Renal pelvis (tissue), 4 donors: ENCODE results near the gene LAPTM4A. TPM values are rescaled to one million over a fixed set of nuclear protein-coding genes. Genes with fewer than 3 reads are reported as not detected.
"Not testable (repeated sequence)": the region's sequence is repeated elsewhere in the genome, so short reads cannot be mapped to it uniquely, and the experiment has no call there.

Source experiments
- DNase-seq: peaks from one replicate; pipeline ENCODE4 v3.0.0-alpha.2; 2013
- polyA plus RNA-seq, 3 donors: library from polyadenylated mRNA; unstranded; fragments of 120-200 nt; gene quantifications; one replicate each; pipeline ENCODE4 v1.2.1, GENCODE V29; 2013; ENCODE audit not compliant: insufficient read length in 3 of 3

LAPTM4A gene
- polyA plus RNA-seq, 3 donors: 399 to 441 (median 432) TPM

DNA sequence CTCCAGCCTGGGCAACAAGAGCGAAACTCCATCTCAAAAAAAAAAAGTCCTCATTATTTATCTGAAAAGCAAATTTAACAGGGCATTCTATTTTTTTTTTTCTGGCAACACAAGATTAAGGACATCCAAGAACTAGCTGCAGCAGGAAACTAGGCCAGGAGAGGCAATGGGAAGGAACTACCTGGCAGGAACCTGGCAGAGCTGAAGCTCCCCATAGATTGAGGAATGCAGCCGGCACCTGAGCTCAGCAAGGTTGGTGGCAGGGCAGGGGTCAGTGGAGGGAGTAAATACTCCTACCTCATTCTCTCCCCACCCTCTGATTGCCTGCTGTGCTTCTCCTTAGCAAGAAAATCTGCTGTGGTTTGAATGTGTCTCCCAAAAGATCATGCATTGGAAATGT lies 30.4 kb upstream of the LAPTM4A start:
- no peak for DNase-seq

DNA sequence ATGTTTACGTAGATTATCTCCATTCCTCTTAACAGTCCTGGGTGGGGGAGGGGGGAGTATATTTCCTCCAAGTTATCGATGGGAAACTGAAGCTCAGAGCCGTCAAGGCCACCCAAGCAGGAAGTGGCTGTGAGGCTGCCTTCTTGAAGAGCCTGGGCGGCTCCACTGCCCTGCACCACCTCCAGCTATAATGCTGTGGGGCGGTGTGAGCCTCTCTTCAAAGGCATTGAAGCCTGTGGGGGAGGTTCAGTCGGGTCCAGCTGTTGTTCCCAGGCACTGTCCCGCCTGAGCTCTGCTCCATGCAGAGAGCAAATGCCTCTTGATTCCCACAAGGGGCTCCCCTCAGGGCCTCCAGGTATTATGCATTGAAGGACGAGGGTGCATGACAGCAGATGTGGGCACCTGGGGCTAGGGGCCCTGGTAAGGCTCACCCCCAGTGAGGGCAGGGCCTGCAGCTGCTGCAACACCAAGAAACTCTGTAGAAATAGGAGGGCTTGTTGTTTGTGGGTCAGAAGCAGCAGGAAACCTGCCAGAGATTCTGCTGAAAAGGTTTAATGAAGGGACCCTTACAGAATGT lies 29.5 kb upstream of the LAPTM4A start:
- DNase-seq: peak; percentile 44

- no peak for DNase-seq
Measured at GRCh38 chr2:20080428-20080827, 29.0 kb upstream of the LAPTM4A start.

DNA sequence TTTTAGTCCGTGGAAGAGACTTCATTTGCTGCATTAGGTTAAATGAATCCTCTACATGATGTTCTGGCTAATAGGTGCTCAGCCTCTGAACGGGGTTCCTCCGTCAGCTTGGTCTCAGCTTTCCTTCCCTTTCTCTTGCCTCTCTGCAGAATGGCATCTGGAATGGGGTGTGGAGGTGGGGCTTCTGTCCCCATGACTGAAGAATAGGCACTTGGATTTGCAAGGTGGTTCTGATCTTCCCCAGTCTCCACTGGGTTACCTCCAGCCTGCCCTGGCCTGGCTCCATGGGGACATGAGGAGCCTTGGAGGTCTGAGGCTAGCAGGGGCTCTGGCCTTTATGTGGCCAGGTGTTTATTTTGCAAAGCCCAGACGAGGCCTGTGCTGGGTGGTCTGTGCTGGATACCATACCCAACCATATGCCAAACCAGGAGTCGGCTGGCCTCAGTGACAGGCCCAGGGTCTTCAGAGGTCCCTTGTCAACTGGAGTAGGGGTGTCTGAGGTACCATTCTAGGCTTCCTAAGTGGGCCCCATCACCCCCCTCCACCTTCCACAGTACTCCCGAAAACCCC lies 28.2 kb upstream of the LAPTM4A start:
- no peak for DNase-seq

- DNase-seq: no peak
Measured at GRCh38 chr2:20077411-20077940, 26.0 kb upstream of the LAPTM4A start.

DNA sequence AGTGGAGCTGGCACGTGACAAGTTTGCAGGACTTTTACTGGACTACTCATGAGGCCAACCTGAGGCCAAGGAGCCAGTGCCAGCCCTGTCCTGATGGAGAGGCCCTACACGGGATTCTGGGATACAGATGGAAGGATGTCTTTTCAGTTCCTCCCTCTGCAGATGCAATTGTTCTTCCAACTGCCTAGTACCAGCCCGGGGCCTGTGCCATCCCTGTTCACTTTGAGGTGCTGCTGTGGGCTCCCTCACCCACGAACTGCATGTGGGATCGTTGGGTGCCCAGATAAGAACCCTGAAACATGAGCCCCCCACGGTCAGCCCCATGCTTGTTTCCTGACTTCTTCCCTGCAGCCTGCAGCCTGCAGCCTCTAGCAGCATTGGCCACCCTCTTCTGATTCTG lies 25.3 kb upstream of the LAPTM4A start:
- no peak for DNase-seq

GRCh38 chr2:20074901-20075300 lies 23.5 kb upstream of the LAPTM4A start:
- no peak for DNase-seq

DNA sequence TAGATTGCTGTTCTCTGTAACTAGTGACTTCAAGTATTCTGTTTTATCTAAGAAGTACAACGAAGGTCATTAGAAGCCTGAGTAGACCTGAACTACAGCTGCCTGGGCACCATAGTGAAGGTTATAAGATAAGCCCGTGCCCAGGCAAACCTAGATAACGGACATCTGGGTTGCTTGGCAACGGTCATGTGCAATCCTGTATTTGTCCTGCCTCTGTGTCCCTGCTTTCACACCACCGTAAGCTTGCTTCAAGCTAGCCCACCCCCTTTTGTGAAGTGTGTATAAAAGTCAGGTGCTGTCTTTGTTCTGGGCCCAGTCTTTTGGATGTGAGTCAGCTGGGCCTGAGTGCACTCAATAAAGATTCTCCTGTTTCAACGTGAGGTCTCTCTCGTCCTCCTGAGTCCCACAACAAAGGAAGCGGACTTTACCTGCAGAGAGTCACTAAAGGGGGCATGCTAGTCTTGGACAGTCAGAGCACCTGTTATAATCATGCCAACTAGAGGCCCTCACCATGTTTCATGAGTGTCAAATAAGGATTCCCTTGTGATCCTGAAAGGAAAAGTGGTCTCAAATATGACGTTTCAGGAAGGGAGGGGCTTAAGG lies 22.7 kb upstream of the LAPTM4A start:
- DNase-seq: not testable (repeated sequence)

GRCh38 chr2:20073460-20073859 lies 22.0 kb upstream of the LAPTM4A start:
- no peak for DNase-seq

GRCh38 chr2:20072436-20073158 lies 21.2 kb upstream of the LAPTM4A start:
- no peak for DNase-seq

DNA sequence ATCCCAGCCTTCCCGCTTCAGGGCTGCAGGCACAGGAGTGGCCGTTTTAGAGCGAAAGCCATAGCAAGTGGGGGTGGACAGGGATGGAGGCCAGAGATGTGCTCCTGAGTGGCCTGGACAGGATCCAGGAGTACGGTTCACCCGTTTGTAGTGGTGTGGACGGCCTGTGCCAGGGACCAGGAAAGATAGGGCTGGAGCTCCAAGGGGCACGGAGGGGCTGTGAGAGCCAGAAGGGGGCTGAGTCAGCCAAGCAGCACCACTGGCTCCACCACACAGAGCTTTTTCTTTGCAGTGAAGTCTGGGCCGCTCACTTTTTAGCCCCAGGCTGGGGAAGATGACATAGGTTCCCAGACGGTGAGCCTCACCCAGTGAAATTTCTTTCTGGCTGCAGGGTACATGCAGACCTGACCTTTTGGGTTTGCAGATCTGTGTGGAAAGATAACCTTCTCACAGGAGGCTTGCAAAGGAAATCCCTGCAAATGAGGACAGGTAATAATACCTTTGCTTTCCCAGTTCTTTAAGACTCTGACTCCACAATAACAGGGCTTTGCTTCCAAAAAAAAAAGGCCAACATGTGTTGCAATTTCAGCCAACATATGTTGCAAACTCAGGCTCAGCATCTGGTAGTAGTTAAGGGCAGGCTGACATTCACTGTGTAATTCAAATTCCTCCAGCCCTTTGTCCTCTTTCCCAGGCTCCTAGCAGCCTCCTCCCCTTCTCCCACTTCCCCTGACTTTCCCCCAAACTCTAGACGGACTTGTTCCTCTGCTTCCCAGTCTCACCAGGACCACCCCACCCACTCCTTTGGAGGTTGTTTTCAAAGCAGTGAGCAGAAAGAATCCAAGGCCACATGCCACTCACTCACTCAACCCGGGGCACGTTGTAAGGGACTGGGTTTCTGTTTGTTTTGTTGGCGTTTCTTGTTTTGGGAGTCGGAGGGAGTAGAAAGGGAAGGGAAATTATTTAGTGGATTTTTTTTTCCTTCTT lies 20.3 kb upstream of the LAPTM4A start:
- peak; percentile 75 for DNase-seq

- no peak for DNase-seq
Measured at GRCh38 chr2:20069756-20070155, 18.3 kb upstream of the LAPTM4A start.

DNA sequence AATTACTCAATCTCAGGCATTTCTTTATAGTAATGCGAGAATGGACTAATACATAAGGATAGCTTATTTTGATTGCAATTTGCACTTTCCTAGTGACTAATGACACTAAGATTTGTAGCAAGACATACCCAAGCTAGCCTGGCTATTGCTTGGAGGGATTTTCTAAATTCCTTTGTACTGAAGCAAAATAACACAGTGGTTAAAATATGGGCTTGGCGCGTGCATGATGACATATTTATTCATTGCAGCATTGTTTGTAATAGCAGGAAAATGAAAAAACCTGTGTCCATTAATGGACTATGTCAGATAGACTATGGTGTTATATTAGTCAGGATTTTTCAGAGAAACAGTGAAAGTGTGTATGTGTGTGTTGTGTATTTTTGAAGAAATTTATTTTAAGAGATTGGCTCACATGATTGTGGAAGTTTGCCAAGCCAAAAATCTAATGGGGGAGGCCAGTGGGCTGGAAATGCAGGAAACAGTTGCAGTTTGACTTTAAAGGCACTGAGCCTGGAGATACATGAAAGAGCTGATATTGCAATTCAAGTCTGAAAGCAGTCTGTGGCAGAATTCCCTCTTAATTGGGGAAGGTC lies 16.7 kb upstream of the LAPTM4A start:
- DNase-seq: no peak

GRCh38 chr2:20065885-20066602 lies 14.6 kb upstream of the LAPTM4A start:
- DNase-seq: no peak

GRCh38 chr2:20064841-20065240 lies 13.4 kb upstream of the LAPTM4A start:
- DNase-seq: no peak

DNA sequence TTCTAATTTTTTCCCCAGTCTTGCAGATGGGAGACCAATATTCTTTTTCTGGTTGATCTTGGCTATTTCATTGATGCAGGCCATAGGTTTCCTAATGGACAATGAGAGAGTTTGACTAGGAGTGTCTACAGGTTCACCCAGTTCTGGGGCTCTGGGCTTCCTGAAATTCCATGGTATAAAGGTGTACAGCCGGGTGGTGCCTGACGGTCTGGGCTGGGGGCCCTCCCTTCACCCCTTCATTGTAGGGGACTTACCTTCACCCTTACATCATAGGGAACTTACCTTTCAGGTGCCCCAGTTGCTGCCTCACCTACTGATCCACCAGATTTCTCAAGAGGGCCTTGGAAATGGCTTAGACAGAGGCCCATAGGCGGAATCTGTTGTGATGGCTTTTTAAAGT lies 13.0 kb upstream of the LAPTM4A start:
- DNase-seq: no peak

- no peak for DNase-seq
Measured at GRCh38 chr2:20062615-20063545, 11.5 kb upstream of the LAPTM4A start.

GRCh38 chr2:20061940-20062339 lies 10.5 kb upstream of the LAPTM4A start:
- no peak for DNase-seq

DNA sequence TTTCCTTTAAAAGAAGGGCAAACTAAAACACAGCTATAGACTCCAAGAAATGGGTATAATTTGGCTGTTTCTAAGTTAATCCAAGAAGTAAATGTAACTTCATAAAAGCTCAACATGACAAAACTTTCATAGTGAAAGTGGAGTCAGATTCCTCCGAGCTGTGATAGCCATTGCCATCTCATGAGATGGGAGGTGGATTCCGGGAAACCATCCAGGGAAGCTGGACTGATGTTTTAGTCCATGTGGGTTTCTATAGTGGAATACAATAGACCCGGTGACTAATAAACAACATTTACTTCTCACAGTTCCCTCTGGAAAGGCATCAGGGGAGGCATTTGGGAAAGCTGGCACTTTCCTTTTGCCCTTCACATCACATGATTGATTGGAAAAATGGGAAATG lies 10.0 kb upstream of the LAPTM4A start:
- DNase-seq: no peak
